CD4-positive, alpha-beta T cell treated with Interferon gamma for 1 hour (primary cell): ENCODE data around the gene DENND2A.
"Not testable (repeated sequence)": the region's sequence is repeated elsewhere in the genome, so short reads cannot be mapped to it uniquely, and the experiment has no call there.

Experiments used
- DNase-seq: peaks from one replicate; pipeline ENCODE4 v3.0.0-alpha.2; 2020

DENND2A gene

DNA sequence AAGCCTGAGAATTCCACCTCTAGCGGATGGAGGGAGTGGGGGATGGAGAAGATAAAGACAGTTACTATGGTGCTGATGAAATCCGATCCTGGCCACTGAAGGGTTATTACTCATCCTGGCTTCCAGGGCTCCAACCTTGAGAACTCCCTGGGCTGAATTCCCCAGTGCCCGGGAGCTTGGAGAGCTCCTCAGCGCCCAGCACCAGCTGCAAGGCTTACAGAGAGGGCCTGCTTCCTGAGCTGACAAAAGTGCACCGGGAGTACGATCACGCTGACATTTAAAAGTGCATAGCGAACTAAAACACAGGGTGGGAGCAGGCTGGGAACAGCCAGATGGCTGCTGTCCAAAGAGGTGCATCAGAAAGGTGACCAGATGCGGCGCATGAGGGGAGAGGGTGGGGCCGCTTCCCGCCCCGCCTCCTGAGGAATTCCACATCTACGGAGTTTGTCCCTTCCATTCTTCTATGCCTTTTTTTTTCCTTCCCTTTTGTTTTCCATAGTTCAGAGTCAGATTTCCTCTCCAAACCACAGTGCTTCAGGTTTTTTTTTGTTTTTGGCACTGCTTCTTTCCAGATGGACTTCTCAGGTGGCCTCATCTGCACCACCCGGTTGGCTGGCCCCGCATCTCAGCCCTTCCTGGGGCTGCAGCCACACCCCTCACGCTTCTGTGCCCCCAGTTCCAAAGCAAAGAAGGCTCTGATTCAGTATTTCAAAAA, 98.9 kb downstream of the DENND2A start:
- no peak for DNase-seq

DNA sequence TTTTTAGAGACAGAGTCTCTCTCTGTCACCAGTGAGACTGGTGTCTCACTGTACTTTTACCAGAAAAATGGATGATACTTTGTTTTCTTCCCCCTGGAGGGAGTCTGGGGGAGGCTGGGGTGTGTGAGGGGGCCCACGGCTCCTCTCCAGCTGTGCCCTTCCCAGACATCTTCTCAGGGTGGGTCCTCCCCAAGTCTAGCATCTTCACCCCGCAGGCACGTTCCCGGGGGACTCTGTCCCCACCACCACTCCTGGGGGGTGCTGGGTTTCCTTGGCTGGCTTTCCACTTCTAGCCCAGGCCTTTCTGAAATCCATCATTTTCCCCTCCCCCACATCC, 99.5 kb downstream of the DENND2A start:
- no peak for DNase-seq

DNA sequence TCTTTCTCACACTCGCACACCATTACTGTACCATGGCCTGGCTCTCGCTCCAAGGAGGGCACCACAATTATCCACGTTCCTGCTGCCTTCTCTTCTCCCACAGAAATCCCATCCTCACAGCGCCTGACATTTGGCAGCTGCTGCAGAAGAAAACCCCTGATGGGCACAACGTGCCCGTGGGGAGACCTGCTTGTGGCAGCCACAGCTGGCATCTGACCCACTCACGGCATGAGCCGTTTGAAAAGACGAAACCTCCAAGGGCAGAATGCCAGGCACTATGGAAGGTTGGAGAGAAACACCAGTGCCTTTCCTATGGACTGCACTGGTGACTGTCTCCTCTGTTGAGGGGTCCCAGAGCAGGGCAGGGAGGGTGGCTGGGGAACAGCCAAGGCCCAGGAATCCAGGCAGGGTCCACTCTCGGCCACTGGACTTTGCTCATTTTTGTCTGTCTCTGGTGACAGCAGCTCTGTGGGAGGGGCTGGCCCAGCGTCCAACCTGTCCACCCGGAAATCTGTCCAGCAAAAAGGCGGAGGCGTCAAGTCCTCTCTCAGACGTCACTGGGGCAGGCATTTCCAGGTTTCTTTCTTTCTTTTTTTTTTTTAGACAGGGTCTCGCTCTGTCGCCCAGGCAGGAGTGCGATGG, 100.4 kb downstream of the DENND2A start:
- DNase-seq, result no peak

DNA sequence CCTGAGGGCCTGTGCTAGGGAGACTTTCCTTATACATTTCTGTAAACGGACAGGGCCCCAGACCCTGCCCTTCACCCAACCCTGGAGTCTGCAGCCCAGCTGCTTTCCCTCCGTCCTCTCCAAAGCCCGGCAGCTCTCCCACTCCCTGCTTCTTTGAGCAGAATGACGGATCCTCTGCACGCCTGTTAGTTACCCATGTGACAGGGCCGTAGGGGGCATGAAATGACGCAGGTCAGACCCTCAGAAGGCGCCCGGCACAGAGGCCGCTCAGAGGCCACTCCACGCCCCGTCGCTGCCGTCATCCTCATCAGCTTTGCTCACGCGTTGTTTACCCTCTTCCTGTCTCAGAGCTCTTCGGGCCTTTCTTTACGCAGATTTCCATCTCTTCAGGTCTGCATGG, 101.2 kb downstream of the DENND2A start:
- no peak for DNase-seq

DNA sequence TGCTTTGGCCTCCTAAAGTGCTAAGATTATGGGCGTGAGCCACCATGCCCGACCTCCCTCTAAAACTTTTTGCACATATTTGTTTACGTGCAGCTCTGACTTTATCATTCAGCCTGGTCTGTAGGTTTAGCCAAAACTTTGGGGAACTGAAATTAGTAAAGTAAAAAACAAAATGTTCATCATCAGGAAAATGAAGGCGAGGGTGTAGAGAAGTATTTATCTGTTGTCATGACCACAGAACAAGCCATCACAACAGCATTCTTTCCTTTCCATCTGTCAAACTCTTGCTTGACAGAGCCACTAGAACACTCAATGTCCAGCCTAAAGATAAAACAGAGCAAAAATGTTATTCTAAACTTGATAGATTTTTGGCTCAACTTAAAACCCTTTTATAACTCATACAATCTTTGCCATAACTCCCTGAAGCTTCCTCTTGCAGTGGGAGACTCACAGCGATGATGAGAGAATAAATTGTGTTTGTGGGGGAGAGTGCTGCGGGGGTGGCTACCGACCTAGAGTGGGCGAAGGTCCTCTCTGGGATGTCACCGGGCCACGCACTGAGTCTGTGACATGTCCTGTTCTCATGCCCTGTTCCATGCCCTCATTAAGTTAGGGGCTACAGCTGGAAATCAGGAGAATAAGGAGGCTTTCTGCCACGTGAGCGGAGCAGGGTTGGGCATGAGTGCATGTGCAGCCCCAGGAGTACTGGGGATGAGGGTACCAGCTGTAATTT, 102.7 kb downstream of the DENND2A start:
- DNase-seq, result no peak

DNA sequence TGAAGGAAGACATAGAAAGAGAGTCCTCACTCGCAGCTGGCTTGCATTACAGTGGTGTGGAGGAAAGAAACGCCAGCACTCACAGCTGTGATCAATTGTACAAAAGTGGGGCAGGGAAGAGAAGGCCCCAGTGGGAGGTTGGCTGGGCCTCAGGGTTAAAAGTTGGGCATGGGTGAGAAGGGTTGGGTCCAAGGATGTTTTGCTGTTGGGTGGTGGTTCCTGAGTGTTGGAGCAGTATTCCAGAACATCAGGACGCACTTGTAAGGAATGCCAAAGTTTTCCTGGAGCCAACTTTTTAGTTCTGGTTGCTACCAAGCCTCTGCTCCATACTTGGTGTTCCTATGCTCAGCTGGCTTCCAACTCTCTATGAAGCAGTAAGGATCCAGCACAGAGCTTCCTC, 105.9 kb downstream of the DENND2A start:
- DNase-seq, result no peak

DNA sequence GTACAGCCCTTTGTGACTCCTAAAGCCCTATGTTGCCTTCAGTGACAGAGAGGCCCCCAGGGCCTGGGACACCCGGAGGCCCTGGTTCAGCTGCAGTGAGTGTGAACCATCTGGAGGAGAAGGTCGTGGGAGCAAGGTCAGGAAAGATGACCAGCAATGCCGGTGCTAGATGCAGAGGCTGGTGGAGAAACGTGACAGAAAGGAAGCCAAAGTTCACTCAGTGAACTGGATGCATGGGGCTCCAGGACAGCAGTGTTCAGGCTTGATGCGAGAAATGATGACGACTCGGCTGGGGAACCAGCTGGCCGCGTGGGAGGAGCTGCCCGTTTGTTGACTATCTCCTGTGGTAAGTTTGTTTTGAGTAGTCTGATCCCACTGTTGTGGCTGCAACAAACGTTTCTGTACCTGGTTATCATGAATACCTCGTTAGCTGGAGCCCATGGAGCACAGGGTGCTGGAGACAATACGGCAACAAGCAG, 107.2 kb downstream of the DENND2A start:
- no peak for DNase-seq

DNA sequence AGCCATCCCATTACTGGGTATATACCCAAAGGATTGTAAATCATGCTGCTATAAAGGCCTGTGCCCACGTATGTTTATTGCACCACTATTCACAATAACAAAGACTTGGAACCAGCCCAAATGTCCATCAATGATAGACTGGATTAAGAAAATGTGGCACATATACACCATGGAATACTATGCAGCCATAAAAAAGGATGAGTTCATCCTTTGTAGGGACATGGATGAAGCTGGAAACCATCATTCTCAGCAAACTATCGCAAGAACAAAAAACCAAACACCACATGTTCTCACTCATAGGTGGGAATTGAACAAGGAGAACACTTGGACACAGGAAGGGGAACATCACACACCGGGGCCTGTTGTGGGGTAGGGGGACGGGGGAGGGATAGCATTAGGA, 111.2 kb downstream of the DENND2A start:
- not testable (repeated sequence) for DNase-seq

DNA sequence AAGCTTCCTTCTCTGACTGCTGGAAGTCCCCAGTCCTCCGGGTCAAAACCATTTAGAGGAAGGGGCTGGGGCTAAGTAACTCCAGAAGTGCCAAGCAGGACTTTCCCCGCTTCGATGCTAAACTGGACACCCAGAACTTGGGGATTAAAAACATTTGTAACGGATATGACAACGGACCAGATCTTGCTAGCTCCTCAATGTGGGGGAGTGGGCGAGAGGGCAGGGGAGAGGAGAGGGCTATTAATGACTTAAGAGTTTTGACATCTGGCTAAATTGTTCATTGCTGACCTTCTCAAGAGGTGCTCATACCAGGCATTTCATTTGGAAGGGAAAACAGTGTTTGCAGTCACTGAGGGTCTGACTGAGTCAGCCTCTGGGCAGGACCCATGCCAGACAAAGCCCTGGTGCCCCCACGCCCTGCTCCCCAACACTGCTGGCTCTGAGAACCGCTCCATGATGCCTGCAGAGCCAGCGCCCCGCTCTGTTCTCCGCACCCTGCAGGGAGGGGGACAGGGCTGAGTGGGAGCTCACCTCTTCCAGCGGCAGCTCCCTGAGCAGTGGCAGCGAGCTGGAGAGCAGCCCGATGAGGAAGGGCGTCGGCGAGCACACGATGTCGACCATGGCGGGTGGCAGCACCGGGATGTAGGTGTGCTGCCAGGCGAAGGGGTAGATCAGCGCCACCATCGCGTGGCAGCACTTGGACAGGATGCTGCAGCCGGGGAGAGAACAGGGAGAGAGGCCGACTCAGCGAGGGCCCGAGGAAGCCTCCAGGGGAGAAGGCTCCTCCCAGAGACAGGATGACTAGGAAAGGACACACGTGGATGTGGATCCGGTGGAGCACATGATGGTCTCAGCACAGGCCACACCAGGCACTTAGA, 113.6 kb downstream of the DENND2A start:
- DNase-seq, result no peak

DNA sequence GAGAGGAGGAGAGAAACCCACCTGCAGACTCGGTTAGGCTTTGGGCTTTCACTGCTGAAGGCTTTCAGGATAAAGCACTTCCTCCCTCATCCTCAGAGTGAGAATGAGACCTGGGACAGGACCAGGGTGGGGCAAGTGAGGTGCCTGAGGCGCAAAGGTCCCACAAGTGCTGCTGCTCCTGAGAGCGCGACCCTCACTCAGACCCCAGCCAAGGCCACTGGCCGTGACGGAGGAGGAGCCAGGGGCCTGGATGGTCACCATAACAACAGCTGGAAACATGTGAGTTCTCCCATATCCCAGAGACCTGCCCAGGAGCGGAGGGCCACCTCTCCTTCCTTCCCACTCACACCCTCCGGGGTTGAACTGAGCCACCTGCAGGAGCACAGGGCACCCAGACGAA, 114.4 kb downstream of the DENND2A start:
- DNase-seq, result no peak

DNA sequence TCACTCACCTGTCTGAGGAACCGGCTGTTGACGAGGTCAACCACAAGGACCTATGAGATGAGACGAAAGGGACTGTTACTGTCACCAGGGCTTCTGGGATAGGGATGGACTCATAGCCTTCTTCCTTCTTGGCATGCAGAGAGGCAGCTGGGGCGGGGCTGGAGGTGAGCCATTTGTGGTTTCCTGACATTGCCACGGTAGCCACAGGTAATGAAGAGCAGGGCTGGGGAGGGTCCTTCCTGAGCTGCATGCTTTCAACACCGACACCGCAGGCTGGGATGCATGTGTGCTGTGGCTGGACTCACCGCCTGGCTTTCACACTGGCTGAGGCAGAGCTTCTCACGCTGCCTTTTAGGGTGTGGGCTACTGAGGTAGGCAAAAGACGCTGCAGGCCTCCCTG, 114.9 kb downstream of the DENND2A start:
- peak; percentile 5 for DNase-seq

DNA sequence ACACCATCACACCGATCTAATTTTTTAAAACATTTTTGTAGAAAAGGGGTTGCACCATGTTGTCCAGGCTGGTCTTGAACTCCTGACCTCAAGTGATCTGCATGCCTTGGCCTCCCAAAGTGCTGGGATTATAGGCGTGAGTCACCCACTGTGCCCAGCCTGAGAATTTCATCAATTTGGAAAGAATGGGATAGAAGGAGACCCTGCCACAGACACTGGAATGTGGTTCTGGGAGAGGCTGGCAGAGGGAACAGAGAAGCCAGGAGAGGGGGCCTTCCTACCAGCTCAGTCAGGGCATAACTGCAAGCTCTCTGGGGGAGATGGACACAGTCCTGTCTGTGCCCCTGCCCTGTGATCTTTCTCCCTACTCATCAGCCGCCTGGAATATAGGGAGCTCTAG, 119.2 kb downstream of the DENND2A start:
- no peak for DNase-seq

DNA sequence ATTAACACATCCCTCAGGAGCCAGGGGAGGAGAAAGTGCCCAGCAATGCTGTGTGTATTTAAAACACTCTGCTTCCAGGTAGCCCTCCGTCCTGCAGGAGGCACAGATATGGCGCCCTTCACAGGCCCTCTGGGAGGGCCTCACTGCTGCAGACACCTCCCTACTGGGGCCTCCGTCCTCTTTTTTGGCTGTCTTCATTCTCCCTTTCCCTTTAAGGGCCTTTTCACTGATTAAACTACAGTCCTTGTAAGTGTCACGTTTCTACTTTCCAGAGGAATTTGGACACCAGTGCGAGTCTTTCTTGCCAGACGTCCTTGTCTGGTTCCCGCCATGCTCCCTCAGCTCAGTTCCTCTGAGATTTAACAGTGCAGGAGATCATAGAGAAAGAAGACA, 121.6 kb downstream of the DENND2A start:
- no peak for DNase-seq

DNA sequence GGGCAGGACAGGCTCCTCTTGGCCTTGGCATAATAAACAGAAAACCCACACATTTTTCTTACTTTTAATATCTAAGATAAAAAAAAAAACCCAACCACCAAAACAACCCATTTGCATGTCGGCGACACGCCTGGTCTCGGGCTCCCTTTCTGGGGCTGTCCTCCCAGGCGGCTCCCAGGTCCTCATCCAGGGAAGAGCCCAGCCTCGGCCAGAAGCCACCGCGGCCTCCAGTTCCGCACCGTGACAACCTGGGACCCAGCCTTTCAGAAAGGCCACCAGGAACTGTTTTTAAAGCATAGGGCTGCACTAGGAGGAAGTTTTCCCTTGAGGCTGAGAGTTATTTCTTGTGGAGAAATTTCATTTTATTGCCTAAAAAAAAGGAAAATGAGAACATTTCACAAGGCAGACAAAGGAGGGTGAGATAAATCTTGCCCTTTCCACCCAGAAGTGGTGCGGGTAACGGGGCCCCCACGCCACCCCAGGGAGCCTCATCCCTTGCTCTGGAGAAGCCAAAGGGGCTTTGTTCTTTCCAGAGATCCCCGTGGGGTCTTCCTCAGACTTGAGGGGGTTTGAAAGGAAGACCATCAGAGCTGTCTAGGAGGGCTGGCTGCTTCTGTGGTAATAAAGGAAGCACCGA, 122.1 kb downstream of the DENND2A start:
- no peak for DNase-seq

DNA sequence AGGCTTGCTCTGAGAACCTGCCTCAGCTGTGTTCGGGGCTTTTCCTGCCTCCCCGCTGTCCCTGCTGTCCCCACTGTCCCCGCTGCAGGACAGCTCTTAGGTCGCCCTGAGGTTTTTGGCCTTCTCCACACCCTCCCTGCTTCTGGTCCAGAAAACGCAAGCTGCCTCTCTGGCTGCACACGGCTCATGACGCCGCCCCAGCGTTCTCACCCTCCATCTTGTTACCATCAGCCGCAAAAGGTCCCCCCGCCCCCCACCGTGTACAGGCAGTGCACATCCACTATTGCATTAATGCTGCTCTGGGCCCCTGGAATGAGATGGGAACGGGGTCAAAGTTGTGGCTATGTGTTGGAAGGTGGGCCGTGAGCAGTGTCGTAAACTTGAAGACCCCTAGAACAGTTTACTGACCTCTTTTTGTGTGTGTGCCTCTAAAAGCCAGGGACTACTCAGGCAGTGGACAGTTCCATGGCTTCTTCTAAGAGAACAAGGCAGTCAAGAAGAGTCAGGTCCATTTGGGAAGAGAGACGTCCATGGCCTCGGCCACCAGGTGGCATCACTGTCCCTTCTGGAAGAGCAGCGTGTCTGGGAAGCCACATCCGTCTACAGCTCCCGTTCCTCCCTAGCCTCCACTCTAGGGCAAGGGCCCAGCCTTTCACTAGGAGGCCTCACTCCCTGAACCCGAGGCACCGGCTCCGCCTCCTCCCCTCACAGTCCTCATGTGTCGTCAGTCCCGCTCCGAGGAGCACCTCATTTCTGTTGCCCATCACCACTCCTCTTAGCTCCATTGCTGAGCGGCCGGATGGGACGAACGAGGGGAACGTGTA, 122.9 kb downstream of the DENND2A start:
- peak; percentile 55 for DNase-seq

DNA sequence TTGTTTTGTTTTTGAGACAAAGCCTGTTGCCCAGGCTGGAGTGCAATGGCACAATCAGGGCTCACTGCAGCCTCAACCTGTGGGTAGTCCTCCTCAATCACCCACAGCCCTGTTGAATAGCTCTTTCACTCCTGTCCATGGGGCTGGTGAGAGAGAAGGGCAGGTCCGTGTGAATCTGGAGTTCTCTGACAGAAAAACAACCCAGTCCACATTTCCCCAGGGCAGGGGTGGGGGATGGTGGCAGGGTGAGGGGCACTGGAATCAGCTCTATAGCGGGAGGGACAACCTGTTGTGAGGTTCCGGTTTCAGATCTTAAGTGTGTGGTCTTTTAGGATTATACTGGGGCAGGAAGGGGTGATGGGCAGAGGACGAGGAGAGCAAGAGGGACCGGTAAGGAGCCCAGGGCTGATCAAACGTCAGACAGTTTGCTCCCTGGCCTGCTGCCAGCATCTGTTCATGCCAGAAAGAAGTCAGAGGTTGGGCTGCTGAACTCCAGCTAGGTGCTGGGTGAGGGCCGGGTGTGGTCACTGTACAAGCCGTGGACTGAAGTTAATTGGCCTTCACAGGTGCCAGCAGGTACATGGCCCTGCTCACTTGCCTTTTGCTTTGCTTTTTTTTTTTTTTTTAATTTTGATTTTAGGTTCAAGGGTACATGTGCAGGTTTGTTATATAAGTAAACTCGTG, 128.2 kb downstream of the DENND2A start:
- no peak for DNase-seq

DNA sequence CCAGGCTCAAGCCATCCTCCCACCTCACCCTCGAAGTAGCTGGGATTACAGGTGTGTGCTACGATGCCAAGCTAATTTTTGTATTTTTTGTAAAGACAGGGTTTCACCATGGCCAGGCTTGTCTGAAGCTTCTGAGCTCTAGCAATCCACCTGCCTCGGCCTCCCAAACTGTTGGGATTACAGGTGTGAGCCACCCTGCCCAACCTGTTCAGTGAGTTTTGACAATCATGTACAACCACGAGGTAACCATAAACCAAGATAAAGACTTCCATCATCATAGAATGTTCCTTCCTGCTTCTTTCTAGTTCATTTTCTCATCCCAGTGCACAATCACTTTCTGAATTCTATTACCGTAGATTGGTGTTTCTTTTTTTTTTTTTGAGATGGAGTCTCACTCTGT, 130.8 kb downstream of the DENND2A start:
- no peak for DNase-seq

DNA sequence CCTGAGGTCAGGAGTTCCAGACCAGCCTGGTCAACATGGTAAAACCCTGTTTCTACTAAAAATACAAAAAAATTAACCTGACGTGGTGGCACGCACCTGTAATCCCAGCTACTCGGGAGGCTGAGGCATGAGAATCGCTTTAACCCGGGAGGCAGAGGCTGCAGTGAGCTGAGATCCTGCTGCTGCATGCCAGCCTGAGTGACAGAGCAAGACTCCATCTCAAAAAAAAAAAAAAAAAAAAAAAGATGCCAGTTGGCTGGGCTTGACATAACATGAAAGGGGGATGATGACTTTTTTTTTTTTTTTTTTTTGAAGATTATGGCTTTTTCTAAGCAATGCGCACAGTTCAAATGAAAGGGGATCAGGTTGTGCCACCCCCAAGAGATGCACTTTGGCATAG, 133.1 kb downstream of the DENND2A start:
- DNase-seq, result not testable (repeated sequence)

DNA sequence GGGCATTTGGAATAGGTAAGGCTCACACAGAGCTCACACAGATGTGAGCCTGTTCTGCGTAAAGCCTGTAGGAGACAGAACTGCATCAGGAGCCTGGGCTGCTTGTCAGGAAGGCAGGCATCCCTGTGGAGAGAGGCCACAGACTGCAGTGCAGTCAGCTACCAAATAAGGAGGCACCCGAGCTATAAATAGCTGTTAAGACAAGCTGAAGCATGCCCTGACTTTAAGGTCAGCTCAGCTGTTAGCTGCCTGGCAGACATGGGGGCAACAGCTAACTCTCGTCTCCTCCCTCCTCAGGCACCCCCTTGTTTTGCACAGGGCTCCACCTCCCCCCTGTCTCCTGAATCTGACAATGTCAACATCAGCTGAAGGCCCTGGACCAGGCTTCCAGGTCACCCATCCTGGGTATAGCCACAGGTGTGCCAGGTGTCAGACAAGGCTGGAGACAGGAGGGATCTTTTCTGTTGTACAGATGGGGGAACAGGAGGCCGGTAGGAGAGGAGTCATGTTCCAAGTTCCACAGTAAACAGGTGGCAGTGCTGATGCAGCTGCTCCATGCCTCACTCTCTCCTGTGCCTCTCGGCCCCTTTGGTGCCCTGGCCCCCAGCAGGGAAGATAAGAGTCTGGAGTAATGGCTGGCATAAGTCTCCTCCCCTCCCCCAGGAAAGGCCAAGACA, 133.7 kb downstream of the DENND2A start:
- no peak for DNase-seq

DNA sequence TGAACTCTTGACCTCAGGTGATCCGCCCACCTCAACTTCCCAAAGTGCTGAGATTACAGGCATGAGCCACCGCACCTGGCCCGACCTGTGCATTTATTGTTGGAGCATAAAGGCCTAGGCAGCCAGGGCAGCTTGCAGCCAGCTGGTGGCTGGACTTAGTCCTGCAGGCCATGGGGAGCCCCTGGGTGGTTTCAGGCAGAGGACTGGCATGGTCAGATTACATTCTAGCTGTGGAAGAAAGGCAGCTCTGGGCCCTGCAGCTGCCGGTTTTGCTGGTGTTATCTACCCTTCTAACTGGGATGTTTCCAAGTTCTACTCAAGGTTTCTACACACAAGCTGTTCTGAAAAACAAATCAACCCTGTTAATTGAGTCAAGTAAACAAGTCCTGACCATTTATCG, 138.6 kb downstream of the DENND2A start:
- DNase-seq, result no peak

DNA sequence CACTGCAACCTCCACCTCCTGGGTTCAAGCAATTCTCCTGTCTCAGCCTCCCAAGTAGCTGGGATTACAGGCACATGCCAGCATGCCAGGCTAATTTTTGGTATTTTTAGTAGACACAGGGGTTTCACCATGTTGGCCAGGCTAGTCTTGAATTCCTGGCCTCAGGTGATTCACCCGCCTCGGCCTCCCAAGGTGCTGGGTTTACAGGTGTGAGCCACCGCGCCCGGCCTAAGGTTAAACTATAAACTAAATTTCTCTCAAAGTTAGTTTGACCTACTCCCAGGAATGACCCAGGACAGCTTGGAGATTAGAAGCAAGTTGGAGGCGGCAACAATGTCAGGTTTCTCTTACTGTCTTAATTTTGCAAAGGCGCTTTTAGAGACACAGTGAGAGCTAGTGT, 142.8 kb downstream of the DENND2A start:
- not testable (repeated sequence) for DNase-seq
